HG02759 (cell line): ENCODE measurements around the gene CTPS2.
"Not testable (repeated sequence)": the region's sequence is repeated elsewhere in the genome, so short reads cannot be mapped to it uniquely, and the experiment has no call there.

ENCODE experiments used
- ATAC-seq: cut with Tn5 transposase; IDR thresholded peaks from one replicate; pipeline ENCODE4 v1.9.1; 2021; ENCODE audit warnings: mild to moderate bottlenecking, moderate library complexity; ENCODE audit not compliant: unreplicated experiment

Gene CTPS2, protein sequence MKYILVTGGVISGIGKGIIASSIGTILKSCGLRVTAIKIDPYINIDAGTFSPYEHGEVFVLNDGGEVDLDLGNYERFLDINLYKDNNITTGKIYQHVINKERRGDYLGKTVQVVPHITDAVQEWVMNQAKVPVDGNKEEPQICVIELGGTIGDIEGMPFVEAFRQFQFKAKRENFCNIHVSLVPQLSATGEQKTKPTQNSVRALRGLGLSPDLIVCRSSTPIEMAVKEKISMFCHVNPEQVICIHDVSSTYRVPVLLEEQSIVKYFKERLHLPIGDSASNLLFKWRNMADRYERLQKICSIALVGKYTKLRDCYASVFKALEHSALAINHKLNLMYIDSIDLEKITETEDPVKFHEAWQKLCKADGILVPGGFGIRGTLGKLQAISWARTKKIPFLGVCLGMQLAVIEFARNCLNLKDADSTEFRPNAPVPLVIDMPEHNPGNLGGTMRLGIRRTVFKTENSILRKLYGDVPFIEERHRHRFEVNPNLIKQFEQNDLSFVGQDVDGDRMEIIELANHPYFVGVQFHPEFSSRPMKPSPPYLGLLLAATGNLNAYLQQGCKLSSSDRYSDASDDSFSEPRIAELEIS

DNA sequence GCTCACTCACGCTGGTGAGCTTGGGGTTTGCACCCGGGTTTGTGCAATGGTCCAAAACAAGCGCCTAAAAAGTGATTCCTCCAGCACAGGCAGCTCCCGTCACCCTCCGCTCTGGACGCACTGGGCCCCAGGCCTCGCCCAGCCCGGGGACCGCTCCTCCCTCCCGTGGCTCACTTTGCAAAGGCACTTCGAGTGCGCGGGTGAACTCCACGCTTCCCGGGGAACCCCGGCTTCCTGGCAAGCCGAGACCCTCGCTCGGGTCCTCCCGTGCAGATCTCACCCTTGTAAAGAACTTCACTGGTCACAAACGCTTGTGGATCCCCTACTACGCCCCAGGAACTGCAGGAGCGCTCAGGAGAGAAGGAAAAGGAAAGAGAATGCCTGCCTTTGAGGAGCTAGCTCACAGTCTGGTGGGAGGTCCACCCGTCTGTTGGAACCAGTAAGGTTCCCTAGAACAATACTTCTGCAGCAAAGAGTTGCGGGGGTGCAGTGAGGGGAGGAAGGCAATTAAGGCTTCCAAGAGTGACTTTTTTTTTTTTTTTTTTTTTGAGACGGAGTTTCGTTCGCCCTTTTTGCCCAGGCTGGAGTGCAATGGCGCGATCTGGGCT is at the start of gene CTPS2:
Gene CTPS2, minus strand, starts transcription at position 122 of the 608 bp plus-strand sequence. CDS start 9,767 bp downstream, outside the sequence.
- ATAC-seq: peak; percentile 90

DNA sequence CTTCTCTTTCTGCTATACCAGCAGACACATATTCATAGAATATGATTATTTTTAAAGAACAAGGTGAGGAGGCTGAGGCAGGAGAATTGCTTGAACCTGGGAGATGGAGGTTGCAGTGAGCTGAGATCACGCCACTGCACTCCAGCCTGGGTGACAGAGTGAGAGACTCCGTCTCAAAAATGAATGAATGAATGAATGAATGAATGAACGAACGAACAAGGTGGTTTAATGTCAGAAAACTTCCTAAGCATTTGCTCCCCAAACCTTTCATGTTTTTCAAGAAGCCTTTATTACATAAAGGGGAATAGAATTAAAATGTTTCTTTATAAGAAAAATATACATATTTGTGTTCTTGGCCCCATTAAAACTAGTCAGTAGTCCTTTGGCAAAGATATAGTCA is 49.0 kb upstream of the CTPS2 start:
- ATAC-seq: not testable (repeated sequence)

DNA sequence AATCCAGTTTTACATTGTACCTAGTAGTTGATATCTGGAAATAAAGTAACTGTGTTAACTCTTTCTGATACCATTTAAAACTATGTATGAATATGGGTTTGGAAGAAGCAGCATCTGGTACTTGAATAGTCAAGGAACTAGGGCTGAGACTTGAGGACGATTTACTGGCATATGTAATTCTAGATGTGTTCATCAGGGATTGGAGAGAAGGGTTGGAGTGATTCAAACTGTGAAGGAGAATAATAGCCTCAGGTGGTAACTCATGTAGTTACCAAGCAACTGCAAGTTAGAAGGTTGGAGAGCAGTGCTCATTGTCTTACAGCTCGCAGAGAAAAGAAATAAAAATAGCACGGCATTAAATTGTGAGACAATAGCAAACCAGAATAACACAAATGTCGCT is 44.3 kb upstream of the CTPS2 start:
- no peak for ATAC-seq

DNA sequence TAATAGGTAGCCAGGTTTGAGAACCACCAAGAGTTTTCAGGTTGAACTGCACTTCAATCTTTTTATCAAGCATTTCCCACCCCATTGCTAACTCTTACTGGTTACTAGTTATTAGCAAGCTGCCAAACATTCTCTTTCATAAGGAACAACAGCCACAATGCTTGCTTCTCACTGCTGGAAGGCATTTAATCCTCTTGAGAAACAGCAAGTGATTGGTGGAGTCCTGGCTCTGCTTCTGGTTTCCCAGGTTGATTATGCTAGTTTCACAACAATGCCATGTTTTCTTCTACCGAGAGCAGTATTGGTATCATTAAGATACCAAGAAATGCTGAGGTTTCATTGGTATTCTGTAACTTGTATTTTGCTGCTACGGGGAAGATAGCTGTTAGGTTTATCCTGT is 41.5 kb upstream of the CTPS2 start:
- ATAC-seq: no peak

DNA sequence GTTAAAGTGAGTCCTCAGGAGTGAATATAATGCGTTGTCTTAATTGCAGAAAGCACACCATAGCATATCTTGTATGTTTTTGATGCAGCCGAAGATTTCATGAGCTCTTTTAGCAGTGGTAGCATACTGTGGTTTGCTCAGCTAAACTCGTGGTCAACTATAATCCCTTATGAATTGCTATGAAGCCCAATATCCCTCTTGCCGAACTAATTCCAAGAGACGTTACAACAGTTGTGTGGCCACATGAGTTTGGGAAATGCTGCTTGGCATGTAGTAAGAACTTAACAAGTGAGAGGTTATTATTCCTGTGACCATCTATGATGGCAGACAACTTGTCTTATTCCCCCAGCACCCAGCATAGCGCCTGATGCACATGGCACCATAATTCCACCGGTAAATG is 37.7 kb upstream of the CTPS2 start:
- no peak for ATAC-seq

DNA sequence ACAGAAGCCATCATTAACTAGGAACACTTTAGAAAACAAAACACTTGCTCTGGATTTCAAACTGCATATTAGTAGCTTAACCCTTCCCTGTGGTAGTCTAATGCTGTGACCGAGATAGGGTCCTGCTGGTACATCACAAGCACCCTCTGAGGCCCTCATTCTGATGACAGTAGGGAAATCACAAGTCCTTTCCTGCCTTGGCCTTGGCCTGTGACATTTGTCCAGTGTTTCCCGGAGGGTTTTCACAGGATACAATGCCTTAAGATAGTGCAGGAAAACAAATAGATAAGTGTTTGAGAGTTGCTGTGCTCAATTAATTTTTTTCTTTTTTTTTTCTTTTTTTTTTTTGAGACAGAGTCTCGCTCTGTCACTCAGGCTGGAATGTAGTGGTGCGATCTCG is 36.0 kb upstream of the CTPS2 start:
- ATAC-seq: no peak

DNA sequence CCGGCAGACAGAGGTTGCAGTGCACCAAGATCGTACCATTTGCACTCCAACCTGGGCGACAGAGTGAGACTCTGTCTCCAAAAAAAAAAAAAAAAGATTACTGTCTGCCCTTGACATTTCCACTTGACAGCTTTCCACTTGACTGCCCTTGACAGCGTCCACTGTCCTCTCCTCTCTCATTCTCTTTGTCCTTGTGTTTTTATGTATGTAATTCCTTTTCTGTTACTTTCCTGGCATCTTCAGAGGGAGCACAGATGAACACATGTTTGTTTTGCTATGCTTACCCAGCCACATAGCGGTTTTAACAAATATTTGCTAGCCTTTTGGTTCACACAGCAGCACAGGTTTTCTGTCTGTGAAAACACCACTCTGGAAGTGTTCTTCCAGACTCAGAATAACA is 33.2 kb upstream of the CTPS2 start:
- ATAC-seq: no peak

DNA sequence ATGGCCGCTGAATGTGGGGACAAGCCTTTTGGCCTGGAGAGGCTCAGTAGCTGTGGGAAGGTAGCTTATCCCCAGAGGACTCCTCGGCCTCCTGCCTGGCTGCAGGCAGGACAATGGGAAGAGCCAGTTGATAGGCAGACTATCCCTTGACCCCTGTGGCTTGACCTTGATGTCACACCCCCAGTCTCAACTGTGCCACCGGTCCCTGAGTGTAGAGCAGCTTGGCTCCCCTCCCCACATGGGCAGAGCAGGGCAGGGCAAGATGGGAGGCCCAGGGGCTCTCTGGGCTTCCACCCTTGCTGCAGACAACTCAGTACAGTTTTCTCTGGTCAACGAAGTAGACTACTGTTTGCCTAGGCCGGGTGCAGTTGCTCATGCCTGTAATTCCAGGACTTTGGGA is 32.6 kb upstream of the CTPS2 start:
- ATAC-seq: no peak

DNA sequence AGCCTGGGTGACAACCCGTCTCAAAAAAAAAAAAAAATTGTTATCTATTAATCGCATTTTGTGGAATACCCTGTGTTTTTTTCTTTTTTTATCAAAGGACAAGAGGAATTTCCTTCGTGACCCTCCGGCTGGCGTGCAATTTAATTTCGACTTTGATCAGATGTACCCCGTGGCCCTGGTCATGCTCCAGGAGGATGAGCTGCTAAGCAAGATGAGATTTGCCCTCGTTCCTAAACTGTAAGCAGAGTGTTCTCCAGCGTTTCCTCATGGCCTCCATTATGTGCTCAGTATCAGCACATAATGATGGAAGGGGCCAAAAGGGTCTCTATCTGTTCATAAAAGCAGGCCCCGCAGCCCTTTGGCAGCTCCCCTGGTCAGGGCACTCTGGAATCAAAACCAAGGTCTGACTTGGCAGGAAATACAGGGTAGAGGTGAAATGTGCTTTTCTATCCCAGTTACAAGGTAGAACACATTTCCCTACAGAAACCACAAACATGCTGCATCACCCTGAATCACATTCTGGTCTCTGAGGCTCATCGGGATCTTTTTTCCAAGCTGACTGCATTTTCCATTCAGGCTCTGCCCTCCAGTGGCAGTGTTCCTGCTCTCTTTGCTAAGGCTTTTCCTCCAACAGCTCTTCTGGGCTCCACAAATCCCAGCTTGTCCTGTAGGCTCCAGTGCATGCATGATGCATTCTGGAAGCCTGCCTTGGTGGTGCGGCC is 31.3 kb upstream of the CTPS2 start:
- no peak for ATAC-seq

DNA sequence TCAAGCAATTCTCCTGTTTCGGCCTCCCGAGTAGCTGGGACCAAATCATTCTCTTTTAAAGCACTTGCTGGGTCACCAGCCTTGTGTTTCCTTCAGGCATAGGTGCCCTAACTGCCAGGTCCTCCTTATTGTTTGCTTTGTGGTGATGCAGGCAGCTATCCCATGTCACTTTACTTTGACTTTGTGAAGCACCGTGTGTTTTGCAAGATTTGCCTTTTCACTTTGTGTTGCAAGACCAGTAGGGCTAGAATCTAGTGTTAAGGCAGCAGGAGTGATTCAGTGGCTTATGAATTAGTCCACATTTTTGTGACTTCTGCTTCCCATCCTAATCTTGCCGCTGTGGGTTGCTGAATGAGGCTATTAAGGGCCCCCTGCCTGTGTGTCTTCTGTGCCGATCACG is 27.1 kb upstream of the CTPS2 start:
- ATAC-seq: no peak

DNA sequence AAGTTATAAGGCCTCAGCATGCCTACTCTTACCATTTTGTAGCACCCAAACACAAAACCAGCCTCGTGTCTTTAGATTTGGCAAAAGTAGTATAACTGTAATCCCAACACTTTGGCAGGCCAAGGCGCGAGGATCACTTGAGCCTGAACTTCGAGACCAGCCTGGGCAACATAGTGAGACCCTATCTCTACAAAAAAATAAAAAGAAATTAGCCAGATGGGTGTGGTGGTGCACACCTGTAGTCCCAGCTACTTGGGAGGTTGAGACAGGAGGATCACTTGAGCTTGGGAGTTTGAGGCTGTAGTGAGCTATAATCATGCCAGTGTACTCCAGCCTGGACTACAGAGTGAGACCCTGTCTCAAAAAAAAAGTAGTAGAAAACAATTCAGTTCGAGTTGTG is 24.6 kb upstream of the CTPS2 start:
- no peak for ATAC-seq

DNA sequence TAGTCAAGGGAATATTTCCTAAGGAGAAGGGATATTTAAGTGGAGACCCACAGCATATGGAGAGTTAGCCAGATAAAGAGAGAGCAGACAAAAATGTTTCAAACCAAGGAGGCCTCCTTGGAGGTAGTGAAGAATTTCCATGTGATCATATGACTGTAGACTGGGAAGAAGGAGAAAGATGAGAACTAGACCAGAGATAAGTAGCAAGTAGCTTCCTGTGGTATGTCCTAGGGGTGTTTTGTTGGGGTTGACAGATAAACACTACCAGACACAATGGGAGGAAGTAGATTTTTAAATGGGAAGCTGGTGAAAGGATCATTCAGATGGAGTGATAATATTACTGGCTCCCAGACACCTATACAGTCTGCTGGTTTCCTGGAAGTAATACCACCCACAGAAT is 20.5 kb upstream of the CTPS2 start:
- ATAC-seq: no peak

DNA sequence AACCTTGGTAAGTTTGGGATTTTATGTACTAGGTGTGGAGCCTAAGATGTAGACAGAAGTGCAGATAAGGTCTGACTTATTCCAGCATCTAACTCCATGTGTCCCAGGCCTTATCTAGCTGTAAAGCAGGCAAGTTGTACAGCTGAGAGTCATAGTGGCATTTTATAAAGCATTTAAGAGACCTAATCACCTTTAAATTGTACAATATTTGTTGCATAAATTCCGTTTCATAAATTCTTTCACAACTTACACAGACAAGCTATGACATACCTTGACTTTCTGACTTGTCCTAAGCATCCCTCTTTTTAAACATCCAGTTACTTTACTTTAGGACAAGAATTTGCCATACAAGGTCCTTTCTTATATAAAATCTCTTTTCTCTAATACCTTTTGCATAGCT is 18.0 kb upstream of the CTPS2 start:
- no peak for ATAC-seq

DNA sequence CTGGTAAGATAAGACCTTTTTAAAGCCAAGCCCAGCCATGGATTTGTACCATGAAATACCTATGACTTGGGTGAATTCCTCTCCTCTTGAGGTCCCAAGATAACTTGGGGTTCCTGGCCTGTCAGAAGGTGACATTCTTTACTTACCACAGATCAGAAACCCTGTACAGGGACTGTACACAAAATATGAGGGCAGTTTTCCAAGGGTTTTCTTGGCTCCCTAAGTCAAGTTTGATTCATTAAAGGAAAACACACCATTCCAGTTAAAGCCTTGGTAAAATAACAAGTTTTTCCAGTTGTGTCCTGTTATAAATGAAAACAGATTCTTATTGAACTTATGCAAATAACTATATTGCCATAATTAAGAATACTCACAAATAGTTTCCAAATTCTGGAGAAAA is 15.2 kb upstream of the CTPS2 start:
- ATAC-seq: no peak

DNA sequence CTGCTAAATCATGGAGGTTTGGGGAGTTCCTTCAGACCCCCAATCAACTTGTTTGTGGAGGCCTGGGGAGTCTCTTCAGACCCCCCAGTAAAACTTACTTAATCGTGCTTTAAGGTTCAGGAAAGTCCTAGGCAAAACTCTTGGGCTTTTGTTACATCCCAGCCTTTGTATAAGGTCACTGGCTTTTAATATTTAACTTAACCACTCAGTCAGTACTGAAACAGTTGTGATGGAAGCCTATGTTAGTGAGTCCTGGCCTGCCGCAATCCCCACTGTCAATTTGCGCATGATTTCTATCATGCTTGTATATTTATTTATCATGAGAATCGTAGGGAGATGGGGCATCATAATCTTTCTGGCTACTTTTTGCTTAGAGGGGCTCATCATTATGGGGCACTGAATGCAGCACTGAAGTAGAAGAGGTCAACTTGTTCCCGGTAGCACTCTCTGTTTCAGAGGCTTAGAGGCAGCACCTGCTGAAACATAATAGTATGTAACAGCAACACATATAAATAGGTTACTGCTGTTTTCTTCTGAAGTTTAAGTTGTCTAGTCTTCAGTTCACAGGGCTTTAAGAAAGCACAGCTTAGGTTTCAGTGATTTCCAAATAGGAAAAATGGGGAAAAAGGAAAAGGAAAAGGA is 14.0 kb upstream of the CTPS2 start:
- peak; percentile 78 for ATAC-seq

DNA sequence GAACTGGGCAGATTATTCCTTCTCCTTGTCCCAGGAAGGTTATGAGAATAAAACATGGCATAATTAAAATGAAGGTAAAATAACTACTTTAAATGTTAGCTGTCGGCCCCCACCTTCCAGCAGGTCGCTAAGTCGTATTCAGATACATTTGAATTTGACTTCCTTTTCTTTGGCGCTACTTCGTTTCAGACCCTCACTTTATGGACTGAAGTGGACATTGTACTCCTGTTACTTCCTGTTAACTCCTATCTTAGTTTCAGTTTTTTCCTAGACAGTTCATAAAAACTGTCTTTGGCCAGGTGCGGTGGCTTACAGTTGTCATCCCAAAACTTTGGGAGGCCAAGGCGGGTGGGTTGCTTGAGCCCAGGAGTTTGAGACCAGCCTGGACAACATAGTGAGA is 12.6 kb upstream of the CTPS2 start:
- no peak for ATAC-seq

DNA sequence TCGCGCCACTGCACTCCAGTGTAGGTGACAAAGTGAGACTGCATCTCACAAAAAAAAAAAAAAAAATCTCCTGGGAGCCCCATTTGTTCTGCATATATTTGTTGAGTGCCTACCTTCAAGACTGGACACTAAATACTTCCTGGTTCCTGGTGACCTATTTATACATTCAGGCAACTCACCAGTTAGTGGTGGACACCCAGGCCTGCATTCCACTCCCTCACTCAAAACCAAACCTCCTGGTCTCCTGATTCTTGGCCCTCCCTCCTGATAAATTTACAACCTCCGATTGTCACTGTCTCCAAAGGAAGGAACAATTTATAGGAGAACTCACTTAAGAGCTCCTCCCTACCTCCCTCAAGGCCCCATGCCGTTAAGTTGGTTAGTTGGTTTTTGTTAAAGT is 10.0 kb upstream of the CTPS2 start:
- ATAC-seq: no peak

DNA sequence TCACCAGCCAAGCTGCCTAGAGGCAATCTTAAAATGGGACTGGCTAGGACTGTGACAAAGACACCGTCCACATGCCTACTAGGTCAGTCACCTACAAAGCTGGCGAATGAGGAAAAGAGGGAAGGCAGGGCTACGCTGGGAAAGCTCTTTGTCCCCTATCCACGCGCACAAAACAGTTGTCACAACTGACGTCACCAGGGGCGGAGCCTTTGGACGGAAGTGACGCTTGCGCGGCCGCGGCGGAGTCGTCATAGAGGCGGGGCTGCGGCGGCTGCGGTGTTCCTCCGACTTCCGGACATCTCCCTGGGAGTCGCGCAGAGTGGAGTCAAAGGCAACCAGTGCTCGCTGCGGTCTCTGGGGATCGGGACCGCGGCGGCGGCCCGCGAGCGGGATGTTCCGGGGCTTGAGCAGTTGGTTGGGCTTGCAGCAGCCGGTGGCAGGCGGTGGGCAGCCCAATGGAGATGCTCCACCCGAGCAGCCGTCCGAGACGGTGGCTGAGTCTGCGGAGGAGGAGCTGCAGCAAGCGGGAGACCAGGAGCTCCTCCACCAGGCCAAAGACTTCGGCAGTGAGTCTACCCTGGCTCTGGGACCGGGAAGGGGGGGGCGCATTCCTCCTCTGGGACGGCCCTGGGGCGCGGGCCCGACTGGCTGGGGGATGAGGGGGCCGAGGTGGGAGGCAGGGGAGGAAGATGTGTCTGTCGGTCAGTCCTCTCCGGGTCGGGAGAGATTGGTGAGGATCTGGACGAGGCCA is 7.0 kb upstream of the CTPS2 start, which contains the start of gene SYAP1:
Gene SYAP1, plus strand, starts transcription at position 279 of the 751 bp plus-strand sequence. Its CDS starts 113 bp downstream, at position 392.
- ATAC-seq: peak; percentile 99

DNA sequence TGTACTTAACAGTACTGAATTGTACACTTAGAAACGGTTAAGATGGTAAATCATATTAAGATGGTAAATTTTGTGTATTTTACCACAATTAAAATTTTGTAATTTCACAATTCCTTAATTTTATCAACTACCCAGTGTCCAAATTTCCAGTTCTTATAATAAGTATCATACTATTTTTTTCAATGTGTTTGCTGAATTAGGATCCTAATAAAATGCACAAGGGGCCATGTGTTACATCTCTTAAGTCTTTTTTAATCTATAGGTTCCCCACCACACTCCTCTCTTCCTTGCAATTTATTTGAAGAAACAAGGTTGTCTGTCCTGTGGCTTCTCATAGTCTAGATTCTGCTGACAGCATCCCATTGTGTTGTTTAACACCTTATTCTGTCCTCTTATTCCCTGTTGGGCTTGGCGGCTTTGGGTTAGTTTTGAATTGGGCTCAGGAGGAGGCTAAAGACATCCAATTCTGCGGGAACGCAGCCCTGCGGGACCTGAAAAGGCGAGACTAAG is 6.4 kb upstream of the CTPS2 start:
- no peak for ATAC-seq

DNA sequence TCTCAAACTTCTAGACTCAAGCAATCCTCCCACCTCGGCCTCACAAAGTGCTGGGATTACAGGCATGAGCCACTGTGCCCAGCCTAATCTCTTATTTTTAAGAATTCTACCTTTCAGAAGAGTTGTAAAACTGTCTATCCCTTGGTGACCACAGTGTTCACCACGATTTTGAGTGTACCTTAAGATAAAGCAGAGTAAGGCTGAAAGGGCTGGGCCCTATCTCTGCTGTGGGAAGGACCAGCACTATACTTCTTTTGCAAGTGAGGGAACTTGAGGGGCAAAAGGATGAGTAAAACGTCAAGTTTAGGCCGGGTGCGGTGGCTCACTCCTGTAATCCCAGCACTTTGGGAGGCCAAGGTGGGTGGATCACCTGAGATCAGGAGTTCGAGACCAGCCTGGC is 4.0 kb upstream of the CTPS2 start:
- not testable (repeated sequence) for ATAC-seq
